Endodermal cell (in vitro differentiated cells): ENCODE results near the gene NFIC. TPM values are rescaled to one million over a fixed set of nuclear protein-coding genes. Genes with fewer than 3 reads are reported as not detected.
A peak's percentile ranks its signal among the peaks of the same experiment; 100 is the strongest.

ENCODE experiments used
- DNase-seq: peaks from one replicate; pipeline ENCODE4 v3.0.0-alpha.2; 2017
- H3K27ac ChIP-seq: 2 replicates; pipeline ENCODE4 v1.5.1; 2013; ENCODE audit warnings: mild to moderate bottlenecking, low read depth, low read length, moderate library complexity
- H3K27me3 ChIP-seq: 2 replicates; pipeline ENCODE4 v1.6.1; 2013; ENCODE audit warnings: mild to moderate bottlenecking, low read length, moderate library complexity; ENCODE audit not compliant: insufficient read depth, control insufficient read depth, poor library complexity, severe bottlenecking
- H3K36me3 ChIP-seq: 2 replicates; pipeline ENCODE4 v1.7.0; 2013; ENCODE audit warnings: mild to moderate bottlenecking, low read length, moderate library complexity; ENCODE audit not compliant: control insufficient read depth, insufficient read depth
- H3K4me1 ChIP-seq: one replicate; pipeline ENCODE4 v1.7.0; 2013; ENCODE audit warnings: low read length; ENCODE audit not compliant: control insufficient read depth, insufficient read depth
- H3K4me3 ChIP-seq: 2 replicates; pipeline ENCODE4 v1.5.1; 2013; ENCODE audit warnings: mild to moderate bottlenecking, low read length, moderate library complexity
- H3K9ac ChIP-seq: 2 replicates; pipeline ENCODE4 v1.6.1; 2013; ENCODE audit warnings: mild to moderate bottlenecking, low read length, moderate library complexity; ENCODE audit not compliant: poor library complexity, severe bottlenecking; ENCODE audit errors: extremely low read depth
- H3K9me3 ChIP-seq: 2 replicates; pipeline ENCODE4 v1.6.1; 2013; ENCODE audit warnings: mild to moderate bottlenecking, low read length, moderate library complexity; ENCODE audit not compliant: control insufficient read depth
- H3K27ac Mint-ChIP-seq: 2 replicates; pipeline ENCODE4 v1.8.0; 2020; ENCODE audit warnings: mixed read lengths
- H3K27me3 Mint-ChIP-seq: 2 replicates; pipeline ENCODE4 v1.8.0; 2021; ENCODE audit warnings: mild to moderate bottlenecking, mixed read lengths; ENCODE audit not compliant: insufficient read depth
- H3K36me3 Mint-ChIP-seq: 2 replicates; pipeline ENCODE4 v1.8.0; 2020; ENCODE audit warnings: low read depth, mixed read lengths
- H3K4me1 Mint-ChIP-seq: 2 replicates; pipeline ENCODE4 v1.8.0; 2020; ENCODE audit warnings: mixed read lengths
- H3K4me3 Mint-ChIP-seq: 2 replicates; pipeline ENCODE4 v1.8.0; 2020; ENCODE audit warnings: mild to moderate bottlenecking, moderate library complexity, mixed read lengths
- H3K9me3 Mint-ChIP-seq: 2 replicates; pipeline ENCODE4 v1.8.0; 2020; ENCODE audit warnings: mild to moderate bottlenecking, mixed read lengths
- WGBS, 2 experiments: methylation state at CpG; one replicate each; pipeline versions ENCODE4 v1.1.5 to v1.1.7; 2013; ENCODE audit warnings: missing lambda C conversion rate in 2 of 2, mixed read lengths in 1 of 2; ENCODE audit not compliant: insufficient coverage in 1 of 2, insufficient read length in 1 of 2; 5-methylcytosine and 5-hydroxymethylcytosine counted together
- total RNA-seq, 2 donors: library from RNA; stranded (reverse); fragmentation: NEBNext Ultra II Directional in 1 of 2; extraction: Animal tissue kit (Norgen Biotek cat#: 25700) in 1 of 2; gene quantifications; 2 replicates in 1 of 2; 3 replicates in 1 of 2; pipeline ENCODE4 v1.2.1, GENCODE V29; 2021
- TF ChIP-seq, protein P1 (sequence below): fragments of 200-600 bp; sonication (generic); conservative IDR thresholded peaks from 2 replicates; pipeline ENCODE4 v1.5.0; 2021; ENCODE audit warnings: antibody characterized with exemption, mild to moderate bottlenecking

Gene NFIC
- total RNA-seq, 2 donors from 2014 or later: 5.2 to 6.6 TPM

DNA sequence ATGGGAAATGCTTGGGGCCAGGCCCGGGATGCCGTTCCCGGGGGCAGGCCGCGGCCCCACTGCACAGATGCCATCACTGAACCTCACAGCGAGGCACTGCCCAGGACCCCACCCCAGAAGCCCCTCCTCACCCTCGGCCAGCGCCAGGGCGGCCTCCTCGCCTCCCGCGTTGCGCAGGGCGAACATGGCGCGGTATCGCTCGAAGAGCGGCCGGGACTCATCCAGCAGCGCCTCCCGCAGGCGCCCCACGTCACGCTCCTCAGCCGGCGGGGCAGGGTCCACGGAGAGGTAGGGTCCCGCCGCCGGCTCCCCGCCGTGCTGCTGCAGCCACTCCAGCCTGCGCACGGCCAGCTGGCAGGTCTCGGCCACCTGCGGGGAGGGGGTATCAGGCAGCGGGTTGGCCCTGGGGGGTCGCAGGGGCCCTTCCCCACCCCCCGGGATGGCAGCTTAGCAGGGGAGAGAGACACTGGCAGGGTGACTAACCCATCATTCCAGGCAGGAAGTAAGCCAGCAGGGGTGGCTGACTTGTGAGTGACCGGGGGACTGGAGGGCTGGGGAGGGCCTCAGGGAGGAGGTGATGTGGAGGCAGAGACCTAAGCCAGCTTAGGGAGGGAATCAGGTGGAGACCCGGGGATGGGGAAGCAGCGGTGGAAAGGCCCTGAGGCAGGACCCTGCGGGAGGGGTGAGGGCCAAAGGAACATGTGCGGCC, 125.9 kb downstream of the NFIC start:
- Mint-ChIP-seq H3K36me3 (peaks cover 43% of the 10 kb centered on the region), H3K4me3 (no peak overlapping the region), H3K4me1 (no peaks in the 10 kb centered on the region), H3K27me3 (no peaks in the 10 kb centered on the region), H3K9me3 (no peaks in the 10 kb centered on the region), H3K27ac (peak overlapping the region; percentile 18)
- Histone ChIP-seq H3K27me3 (no peaks in the 10 kb centered on the region), H3K9me3 (no peaks in the 10 kb centered on the region), H3K9ac (no peak overlapping the region), H3K27ac (no peak overlapping the region), H3K4me3 (no peak overlapping the region), H3K4me1 (no peaks in the 10 kb centered on the region), H3K36me3 (peaks cover 18% of the 10 kb centered on the region)
- TF ChIP-seq, protein P1, sequence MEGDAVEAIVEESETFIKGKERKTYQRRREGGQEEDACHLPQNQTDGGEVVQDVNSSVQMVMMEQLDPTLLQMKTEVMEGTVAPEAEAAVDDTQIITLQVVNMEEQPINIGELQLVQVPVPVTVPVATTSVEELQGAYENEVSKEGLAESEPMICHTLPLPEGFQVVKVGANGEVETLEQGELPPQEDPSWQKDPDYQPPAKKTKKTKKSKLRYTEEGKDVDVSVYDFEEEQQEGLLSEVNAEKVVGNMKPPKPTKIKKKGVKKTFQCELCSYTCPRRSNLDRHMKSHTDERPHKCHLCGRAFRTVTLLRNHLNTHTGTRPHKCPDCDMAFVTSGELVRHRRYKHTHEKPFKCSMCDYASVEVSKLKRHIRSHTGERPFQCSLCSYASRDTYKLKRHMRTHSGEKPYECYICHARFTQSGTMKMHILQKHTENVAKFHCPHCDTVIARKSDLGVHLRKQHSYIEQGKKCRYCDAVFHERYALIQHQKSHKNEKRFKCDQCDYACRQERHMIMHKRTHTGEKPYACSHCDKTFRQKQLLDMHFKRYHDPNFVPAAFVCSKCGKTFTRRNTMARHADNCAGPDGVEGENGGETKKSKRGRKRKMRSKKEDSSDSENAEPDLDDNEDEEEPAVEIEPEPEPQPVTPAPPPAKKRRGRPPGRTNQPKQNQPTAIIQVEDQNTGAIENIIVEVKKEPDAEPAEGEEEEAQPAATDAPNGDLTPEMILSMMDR: no peak
- 94 to 96% methylated on average over 35 to 45 of the region's 45 CpGs for WGBS, 2 experiments
- peak; percentile 61 for DNase-seq

DNA sequence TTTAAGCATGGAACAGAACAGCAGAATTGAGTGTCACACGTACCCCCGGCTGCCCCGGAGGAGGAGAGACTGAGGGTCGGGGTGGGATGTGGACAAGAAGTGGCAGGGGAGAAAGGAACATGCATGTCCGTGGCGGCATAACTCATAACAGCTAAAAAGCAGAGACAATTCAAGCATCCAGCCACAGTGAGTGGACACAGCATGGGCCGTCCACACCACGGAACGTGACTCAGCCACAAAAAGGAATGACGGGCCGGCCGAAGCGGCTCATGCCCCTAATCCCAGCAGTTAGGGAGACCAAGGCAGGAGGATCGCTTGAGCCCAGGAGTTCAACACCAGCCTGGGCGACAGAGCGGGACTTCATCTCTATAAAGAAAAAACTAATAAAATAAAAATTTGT, 126.5 kb downstream of the NFIC start:
- H3K9ac ChIP-seq: no peak overlapping the region
- no peak overlapping the region for H3K27ac ChIP-seq
- no peaks in the 10 kb centered on the region for H3K27me3 Mint-ChIP-seq
- no peaks in the 10 kb centered on the region for H3K27me3 ChIP-seq
- WGBS, 2 experiments: 95 to 98% methylated on average over 9 to 16 of the region's 16 CpGs
- peaks cover 23% of the 10 kb centered on the region for H3K36me3 ChIP-seq
- H3K36me3 Mint-ChIP-seq: peaks cover 46% of the 10 kb centered on the region
- no peak overlapping the region for H3K4me3 Mint-ChIP-seq
- H3K4me3 ChIP-seq: no peak overlapping the region
- TF ChIP-seq, protein P1: no peak
- no peak for DNase-seq
- H3K4me1 ChIP-seq: no peaks in the 10 kb centered on the region
- H3K9me3 Mint-ChIP-seq: no peaks in the 10 kb centered on the region
- no peaks in the 10 kb centered on the region for H3K9me3 ChIP-seq
- H3K27ac Mint-ChIP-seq: peak overlapping the region; percentile 18
- no peaks in the 10 kb centered on the region for H3K4me1 Mint-ChIP-seq

DNA sequence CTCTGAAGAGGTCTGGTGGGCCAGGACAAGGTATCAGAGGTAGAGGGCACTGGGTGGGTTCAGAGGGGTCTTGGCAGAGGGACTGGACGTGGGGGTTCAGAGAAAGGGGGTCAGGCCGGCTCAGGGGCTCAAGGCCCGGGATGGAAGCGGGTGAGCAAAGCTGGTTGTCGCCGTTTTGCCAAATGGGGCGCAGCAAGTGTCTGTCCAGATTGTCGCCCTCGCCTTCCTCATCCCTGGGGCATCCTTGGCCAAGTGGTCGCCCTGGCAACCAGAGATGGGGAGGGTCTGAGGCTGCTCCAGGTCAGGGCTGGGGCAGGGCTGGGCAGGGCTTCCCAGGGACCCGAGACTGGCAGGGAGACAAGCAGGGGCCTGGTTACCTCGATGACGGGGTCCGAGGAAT, 127.3 kb downstream of the NFIC start:
- 92 to 95% methylated on average over 4 to 14 of the region's 14 CpGs for WGBS, 2 experiments
- H3K4me3 ChIP-seq: no peak overlapping the region
- H3K9ac ChIP-seq: no peak overlapping the region
- H3K4me1 ChIP-seq: no peaks in the 10 kb centered on the region
- H3K27ac Mint-ChIP-seq: no peak overlapping the region
- TF ChIP-seq, protein P1: no peak
- H3K4me3 Mint-ChIP-seq: no peak overlapping the region
- H3K27me3 Mint-ChIP-seq: no peaks in the 10 kb centered on the region
- no peaks in the 10 kb centered on the region for H3K27me3 ChIP-seq
- peaks cover 23% of the 10 kb centered on the region for H3K36me3 ChIP-seq
- DNase-seq: no peak
- no peak overlapping the region for H3K27ac ChIP-seq
- no peaks in the 10 kb centered on the region for H3K4me1 Mint-ChIP-seq
- H3K9me3 Mint-ChIP-seq: no peaks in the 10 kb centered on the region
- H3K36me3 Mint-ChIP-seq: peaks cover 48% of the 10 kb centered on the region
- H3K9me3 ChIP-seq: no peaks in the 10 kb centered on the region
